HUES48 (cell line): ENCODE results near the gene EIF1AD.
"Not testable (repeated sequence)": the region's sequence is repeated elsewhere in the genome, so short reads cannot be mapped to it uniquely, and the experiment has no call there.

Source experiments
- H3K27ac ChIP-seq: one replicate; pipeline ENCODE4 v1.7.0; 2013; ENCODE audit warnings: low read depth, low read length, inconsistent platforms
- H3K27me3 ChIP-seq: 2 replicates; pipeline ENCODE4 v1.6.1; 2013; ENCODE audit warnings: mild to moderate bottlenecking, low read length; ENCODE audit not compliant: control insufficient read depth, insufficient read depth
- H3K36me3 ChIP-seq: 2 replicates; pipeline ENCODE4 v1.6.1; 2013; ENCODE audit warnings: low read length; ENCODE audit not compliant: control insufficient read depth, insufficient read depth
- H3K4me1 ChIP-seq: 2 replicates; pipeline ENCODE4 v1.6.1; 2013; ENCODE audit warnings: mild to moderate bottlenecking, low read length; ENCODE audit not compliant: control insufficient read depth, insufficient read depth
- H3K4me3 ChIP-seq: 2 replicates; pipeline ENCODE4 v1.5.1; 2013; ENCODE audit warnings: mild to moderate bottlenecking, low read depth, low read length
- H3K9ac ChIP-seq: 2 replicates; pipeline ENCODE4 v1.6.1; 2013; ENCODE audit warnings: mild to moderate bottlenecking, low read depth, low read length, moderate library complexity
- H3K9me3 ChIP-seq: 2 replicates; pipeline ENCODE4 v1.6.1; 2013; ENCODE audit warnings: low read length; ENCODE audit not compliant: control insufficient read depth, insufficient read depth

EIF1AD gene

GRCh38 chr11:65962141-65962564 is 39.8 kb downstream of the EIF1AD start:
- H3K4me1 ChIP-seq, result no peaks in the 10 kb centered on the region
- no peaks in the 10 kb centered on the region for H3K9me3 ChIP-seq
- H3K36me3 ChIP-seq, result peaks cover 35% of the 10 kb centered on the region
- peak overlapping the region; percentile 51 for H3K9ac ChIP-seq
- no peaks in the 10 kb centered on the region for H3K27me3 ChIP-seq
- H3K4me3 ChIP-seq, result peak overlapping the region; percentile 94
- peak overlapping the region; percentile 86 for H3K27ac ChIP-seq

- H3K27ac ChIP-seq, result peak within 1 kb of the TSS; percentile 88
- peak within 1 kb of the TSS; percentile 94 for H3K4me3 ChIP-seq
- H3K27me3 ChIP-seq, result no peaks in the 10 kb centered on the region
- H3K9me3 ChIP-seq, result no peaks in the 10 kb centered on the region
- H3K9ac ChIP-seq, result peak within 1 kb of the TSS; percentile 95
- H3K36me3 ChIP-seq, result peaks cover 29% of the 10 kb centered on the region
- no peaks in the 10 kb centered on the region for H3K4me1 ChIP-seq
Measured at GRCh38 chr11:65961267-65962140, 40.5 kb downstream of the EIF1AD start, which contains the start of gene SART1. Gene SART1 (plus strand): TSS chr11:65961734. CDS start chr11:65961781, 47 bp downstream.

- Histone ChIP-seq H3K27ac (peak overlapping the region; percentile 88), H3K4me1 (no peaks in the 10 kb centered on the region), H3K27me3 (no peaks in the 10 kb centered on the region)
Measured at GRCh38 chr11:65960824-65961266, 41.1 kb downstream of the EIF1AD start.

GRCh38 chr11:65958774-65959420 is 43.1 kb downstream of the EIF1AD start:
- H3K27me3 ChIP-seq, result no peaks in the 10 kb centered on the region
- no peaks in the 10 kb centered on the region for H3K9me3 ChIP-seq
- H3K4me3 ChIP-seq, result no peak overlapping the region
- H3K4me1 ChIP-seq, result 0 out of 2 replicates have a peak, but pooled peaks cover 2% of the 10 kb centered on the region
- H3K36me3 ChIP-seq, result peaks cover 3% of the 10 kb centered on the region; the same call in 1 of the 2 replicates
- no peak overlapping the region for H3K27ac ChIP-seq
- H3K9ac ChIP-seq, result no peak overlapping the region

More at GRCh38 chr11:65960824-65961266, 41.1 kb downstream of the EIF1AD start:
- peak overlapping the region; percentile 94 for H3K4me3 ChIP-seq
- H3K36me3 ChIP-seq, result peaks cover 22% of the 10 kb centered on the region
- H3K9me3 ChIP-seq, result no peaks in the 10 kb centered on the region
- peak overlapping the region; percentile 52 for H3K9ac ChIP-seq

GRCh38 chr11:65958291-65958690 is 43.7 kb downstream of the EIF1AD start:
- Histone ChIP-seq H3K4me1 (0 out of 2 replicates have a peak, but pooled peaks cover 2% of the 10 kb centered on the region), H3K36me3 (no peaks in the 10 kb centered on the region), H3K9me3 (no peaks in the 10 kb centered on the region), H3K4me3 (no peak overlapping the region), H3K27me3 (no peaks in the 10 kb centered on the region), H3K9ac (no peak overlapping the region), H3K27ac (no peak overlapping the region)

- no peaks in the 10 kb centered on the region for H3K27me3 ChIP-seq
- H3K27ac ChIP-seq, result no peak overlapping the region
- no peak overlapping the region for H3K9ac ChIP-seq
- no peaks in the 10 kb centered on the region for H3K9me3 ChIP-seq
- no peak overlapping the region for H3K4me3 ChIP-seq
- H3K4me1 ChIP-seq, result 0 out of 2 replicates have a peak, but pooled peaks cover 2% of the 10 kb centered on the region
- no peaks in the 10 kb centered on the region for H3K36me3 ChIP-seq
Measured at GRCh38 chr11:65954771-65955170, 47.2 kb downstream of the EIF1AD start.

- H3K36me3 ChIP-seq, result no peaks in the 10 kb centered on the region
- H3K9me3 ChIP-seq, result no peaks in the 10 kb centered on the region
- H3K9ac ChIP-seq, result no peak overlapping the region
- H3K4me3 ChIP-seq, result no peak overlapping the region
- no peak overlapping the region for H3K27ac ChIP-seq
- no peaks in the 10 kb centered on the region for H3K27me3 ChIP-seq
- H3K4me1 ChIP-seq, result 0 out of 2 replicates have a peak, but pooled peaks cover 2% of the 10 kb centered on the region
Measured at GRCh38 chr11:65953471-65953870, 48.5 kb downstream of the EIF1AD start.

GRCh38 chr11:65952052-65952521 is 49.9 kb downstream of the EIF1AD start:
- Histone ChIP-seq H3K4me1 (peaks cover 2% of the 10 kb centered on the region; the same call in 1 of the 2 replicates), H3K27me3 (no peaks in the 10 kb centered on the region), H3K4me3 (no peak overlapping the region), H3K36me3 (no peaks in the 10 kb centered on the region), H3K27ac (no peak overlapping the region), H3K9ac (no peak overlapping the region), H3K9me3 (no peaks in the 10 kb centered on the region)

GRCh38 chr11:65951641-65952040 is 50.3 kb downstream of the EIF1AD start:
- H3K9me3 ChIP-seq, H3K27ac ChIP-seq, H3K27me3 ChIP-seq, H3K36me3 ChIP-seq, H3K4me1 ChIP-seq, H3K9ac ChIP-seq, H3K4me3 ChIP-seq: not testable (repeated sequence)

- H3K9ac ChIP-seq, result not testable (repeated sequence)
Measured at GRCh38 chr11:65950711-65951110, 51.2 kb downstream of the EIF1AD start.

More at GRCh38 chr11:65950711-65951110, 51.2 kb downstream of the EIF1AD start:
- not testable (repeated sequence) for H3K9me3 ChIP-seq, H3K27me3 ChIP-seq, H3K36me3 ChIP-seq, H3K4me1 ChIP-seq, H3K4me3 ChIP-seq, H3K27ac ChIP-seq
